Measurements from ENCODE around the gene RB1.

DNA sequence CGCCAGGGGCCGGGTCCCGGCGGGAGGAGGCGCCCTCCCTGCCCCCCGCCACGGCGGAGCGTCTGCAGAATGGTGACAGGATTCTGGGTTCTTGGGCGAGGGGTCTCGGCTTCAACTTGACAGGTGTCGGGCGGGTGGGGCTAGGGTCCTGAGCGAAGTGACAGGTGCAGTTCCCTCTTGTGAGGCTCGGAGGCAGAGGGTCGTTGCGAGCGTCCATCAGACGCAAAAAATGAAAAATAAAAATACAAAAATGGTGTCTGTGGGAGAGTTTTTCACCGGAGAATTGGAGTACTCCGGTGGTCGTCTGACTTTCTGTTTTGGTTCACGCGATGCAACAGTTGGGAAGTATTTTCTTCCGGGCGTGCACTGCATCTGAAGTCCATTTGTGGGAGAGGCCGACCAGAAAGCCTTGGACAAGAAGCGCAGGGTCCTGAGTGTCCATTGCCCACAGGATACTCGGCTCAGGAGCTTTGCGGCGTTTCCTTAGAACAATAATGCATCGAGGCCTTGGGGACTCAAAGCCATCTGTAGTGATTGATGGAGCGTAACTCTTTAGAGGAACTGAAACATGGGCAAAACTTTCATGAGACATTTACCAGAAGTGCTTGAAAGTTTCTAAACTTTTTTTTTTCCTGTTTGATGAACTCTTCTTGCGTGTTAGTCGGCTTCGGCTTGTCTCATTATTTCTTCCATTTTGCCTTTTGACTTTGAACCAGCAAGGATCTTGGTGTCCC is 759 bp downstream of the RB1 start:
- TF ChIP-seq POLR2AphosphoS5 (IDR thresholded peaks at IDR 0.05; ENCODE audit: borderline replicate concordance, low read depth, low read length) (no peak), EZH2 (IDR thresholded peaks at IDR 0.05) (no peak), FOXP2 (optimal IDR thresholded peaks at IDR 0.05; ENCODE audit: control extremely low read depth, extremely low read length, insufficient read depth) (no peak)

Measured in SK-N-MC (cell line).